HG03039 (cell line): ENCODE measurements around the gene PSTPIP1.
A peak's percentile ranks its signal among the peaks of the same experiment; 100 is the strongest.

Experiments
- ATAC-seq: cut with Tn5 transposase; IDR thresholded peaks from one replicate; pipeline ENCODE4 v1.9.1; 2021; ENCODE audit warnings: mild to moderate bottlenecking, moderate library complexity; ENCODE audit not compliant: unreplicated experiment

The PSTPIP1 gene

GRCh38 chr15:76998663-76999285, 3.8 kb downstream of the PSTPIP1 start:
- no peak for ATAC-seq

GRCh38 chr15:76999996-77000395, 5.1 kb downstream of the PSTPIP1 start:
- no peak for ATAC-seq

GRCh38 chr15:77001351-77001750, 6.4 kb downstream of the PSTPIP1 start:
- ATAC-seq: no peak

- ATAC-seq: no peak
Measured at GRCh38 chr15:77001966-77002365, 7.0 kb downstream of the PSTPIP1 start.

- no peak for ATAC-seq
Measured at GRCh38 chr15:77002436-77002835, 7.5 kb downstream of the PSTPIP1 start.

GRCh38 chr15:77002954-77003912, 8.3 kb downstream of the PSTPIP1 start:
- peak; percentile 78 for ATAC-seq

- no peak for ATAC-seq
Measured at GRCh38 chr15:77004189-77004588, 9.3 kb downstream of the PSTPIP1 start.

- no peak for ATAC-seq
Measured at GRCh38 chr15:77009176-77009575, 14.2 kb downstream of the PSTPIP1 start.

GRCh38 chr15:77009646-77010311, 14.9 kb downstream of the PSTPIP1 start:
- no peak for ATAC-seq

- no peak for ATAC-seq
Measured at GRCh38 chr15:77010312-77010686, 15.4 kb downstream of the PSTPIP1 start.

GRCh38 chr15:77010857-77011256, 15.9 kb downstream of the PSTPIP1 start:
- no peak for ATAC-seq

GRCh38 chr15:77012117-77012712, 17.3 kb downstream of the PSTPIP1 start:
- ATAC-seq: no peak

GRCh38 chr15:77012868-77013267, 17.9 kb downstream of the PSTPIP1 start:
- no peak for ATAC-seq

GRCh38 chr15:77013776-77014131, 18.8 kb downstream of the PSTPIP1 start:
- no peak for ATAC-seq

- ATAC-seq: no peak
Measured at GRCh38 chr15:77014132-77015081, 19.5 kb downstream of the PSTPIP1 start.

- no peak for ATAC-seq
Measured at GRCh38 chr15:77015646-77016320, 20.9 kb downstream of the PSTPIP1 start.

- no peak for ATAC-seq
Measured at GRCh38 chr15:77016321-77016695, 21.4 kb downstream of the PSTPIP1 start.

GRCh38 chr15:77017091-77017660, 22.2 kb downstream of the PSTPIP1 start:
- no peak for ATAC-seq
